ENCODE data around the gene FAM98A. TPM values are rescaled to one million over a fixed set of nuclear protein-coding genes. Genes with fewer than 3 reads are reported as not detected.

FAM98A gene
- polyA plus RNA-seq, 1 experiment = 98.7 TPM

- H3K27me3 ChIP-seq (ENCODE audit: control insufficient read depth, insufficient read depth, low read length) = no peaks in the 10 kb centered on the region
- no peak for TF ChIP-seq CTCF (IDR thresholded peaks at IDR 0.05; ENCODE audit: insufficient read depth, low read depth, low read length)
- no peak for DNase-seq (ENCODE audit: low read depth)
- H3K4me3 ChIP-seq (ENCODE audit: low read depth, low read length) = no peak overlapping the region
- H3K36me3 ChIP-seq (ENCODE audit: control insufficient read depth, insufficient read depth, low read length) = peaks cover 12% of the 10 kb centered on the region
- ChIA-PET CTCF (interaction anchor here (0.6 to 1.4 kb wide), 2 partner anchors 176 to 623 kb away, joined by 3 read pairs; no protein-coding TSS in a partner anchor), POLR2A (no interaction called here)
These were observed 10.9 kb downstream of the FAM98A start for GRCh38 chr2:33588232-33588631.

- CTCF ChIA-PET = no interaction called here
- Histone ChIP-seq H3K27me3 (ENCODE audit: control insufficient read depth, insufficient read depth, low read length) (no peaks in the 10 kb centered on the region), H3K36me3 (ENCODE audit: control insufficient read depth, insufficient read depth, low read length) (peaks cover 10% of the 10 kb centered on the region), H3K4me3 (ENCODE audit: low read depth, low read length) (no peak overlapping the region)
- POLR2A ChIA-PET = no interaction called here
- no peak for DNase-seq (ENCODE audit: low read depth)
- TF ChIP-seq CTCF (IDR thresholded peaks at IDR 0.05; ENCODE audit: insufficient read depth, low read depth, low read length) = no peak
These were observed 12.3 kb downstream of the FAM98A start for GRCh38 chr2:33586766-33587165.

DNA sequence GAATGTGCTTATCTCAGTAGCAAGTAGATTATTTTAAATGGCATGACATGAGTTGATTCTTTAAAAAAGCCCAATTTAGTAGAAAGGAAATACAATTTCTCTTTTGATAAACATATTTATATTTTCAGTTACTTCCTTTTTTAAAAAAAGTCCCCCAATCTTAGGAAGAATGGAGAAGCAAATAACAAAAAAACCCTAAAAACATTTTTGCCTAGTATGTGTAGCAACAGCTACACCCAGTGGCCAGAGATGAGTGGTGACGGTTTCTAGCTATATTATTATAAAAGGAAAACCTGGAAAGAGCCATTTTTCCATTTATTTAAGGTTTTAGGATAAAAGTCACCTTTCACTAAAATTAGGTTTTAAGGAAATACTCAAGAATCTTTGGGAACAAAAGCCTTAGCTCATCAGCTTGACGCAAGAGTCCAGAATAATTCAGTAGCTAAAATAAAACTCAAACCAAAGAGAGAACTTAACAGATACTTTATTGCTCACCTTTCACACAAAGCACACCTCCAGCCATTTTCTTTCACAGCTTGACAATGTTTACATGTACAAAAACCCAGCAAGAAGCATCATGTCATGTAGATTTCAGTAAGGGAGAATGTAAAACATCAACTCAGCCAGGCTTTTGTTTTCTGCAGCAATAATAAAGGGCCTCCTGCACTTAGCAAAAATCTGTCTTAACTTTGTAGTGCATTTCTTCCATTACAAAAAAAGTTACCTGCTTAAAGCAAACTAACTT lies 15.7 kb downstream of the FAM98A start:
- POLR2A ChIA-PET = no interaction called here
- peaks cover 10% of the 10 kb centered on the region for H3K36me3 ChIP-seq (ENCODE audit: control insufficient read depth, insufficient read depth, low read length)
- no peaks in the 10 kb centered on the region for H3K27me3 ChIP-seq (ENCODE audit: control insufficient read depth, insufficient read depth, low read length)
- no peak overlapping the region for H3K4me3 ChIP-seq (ENCODE audit: low read depth, low read length)
- peak; percentile 77 for TF ChIP-seq CTCF (IDR thresholded peaks at IDR 0.05; ENCODE audit: insufficient read depth, low read depth, low read length)
- DNase-seq (ENCODE audit: low read depth) = no peak
- CTCF ChIA-PET = interaction anchor here (0.5 to 3.3 kb wide), 24 partner anchors 10 to 961 kb away, joined by 3 to 25 read pairs (median 3); partner anchors contain the start of genes FAM98A and RASGRP3

GRCh38 chr2:33581872-33582271 lies 17.2 kb downstream of the FAM98A start:
- Histone ChIP-seq H3K36me3 (ENCODE audit: control insufficient read depth, insufficient read depth, low read length) (peaks cover 8% of the 10 kb centered on the region), H3K27me3 (ENCODE audit: control insufficient read depth, insufficient read depth, low read length) (no peaks in the 10 kb centered on the region), H3K4me3 (ENCODE audit: low read depth, low read length) (no peak overlapping the region)
- no peak for DNase-seq (ENCODE audit: low read depth)
- ChIA-PET POLR2A (no interaction called here), CTCF (interaction anchor here (1.5 to 3.3 kb wide), 4 partner anchors 13 to 170 kb away, joined by 3 to 25 read pairs (median 24); partner anchors contain the start of gene RASGRP3)
- no peak for TF ChIP-seq CTCF (IDR thresholded peaks at IDR 0.05; ENCODE audit: insufficient read depth, low read depth, low read length)

- no peak for TF ChIP-seq CTCF (IDR thresholded peaks at IDR 0.05; ENCODE audit: insufficient read depth, low read depth, low read length)
- H3K36me3 ChIP-seq (ENCODE audit: control insufficient read depth, insufficient read depth, low read length) = no peaks in the 10 kb centered on the region
- H3K4me3 ChIP-seq (ENCODE audit: low read depth, low read length) = no peak overlapping the region
- ChIA-PET CTCF (interaction anchor here (0.6 to 2.0 kb wide), 6 partner anchors 9 to 138 kb away, joined by 3 to 11 read pairs (median 4); partner anchors contain the start of gene RASGRP3), POLR2A (interaction anchor here (0.7 kb wide), 1 partner anchor 11 kb away, joined by 3 read pairs; no protein-coding TSS in a partner anchor)
- no peaks in the 10 kb centered on the region for H3K27me3 ChIP-seq (ENCODE audit: control insufficient read depth, insufficient read depth, low read length)
- no peak for DNase-seq (ENCODE audit: low read depth)
These were observed 19.9 kb downstream of the FAM98A start for GRCh38 chr2:33579227-33579626.
